Measurements from ENCODE around the gene SMG5. TPM values are rescaled to one million over a fixed set of nuclear protein-coding genes. Genes with fewer than 3 reads are reported as not detected.
"Not testable (repeated sequence)": the region's sequence is repeated elsewhere in the genome, so short reads cannot be mapped to it uniquely, and the experiment has no call there.

Gene SMG5
- total RNA-seq, 1 donor from 2014 or later: 91.6 TPM

DNA sequence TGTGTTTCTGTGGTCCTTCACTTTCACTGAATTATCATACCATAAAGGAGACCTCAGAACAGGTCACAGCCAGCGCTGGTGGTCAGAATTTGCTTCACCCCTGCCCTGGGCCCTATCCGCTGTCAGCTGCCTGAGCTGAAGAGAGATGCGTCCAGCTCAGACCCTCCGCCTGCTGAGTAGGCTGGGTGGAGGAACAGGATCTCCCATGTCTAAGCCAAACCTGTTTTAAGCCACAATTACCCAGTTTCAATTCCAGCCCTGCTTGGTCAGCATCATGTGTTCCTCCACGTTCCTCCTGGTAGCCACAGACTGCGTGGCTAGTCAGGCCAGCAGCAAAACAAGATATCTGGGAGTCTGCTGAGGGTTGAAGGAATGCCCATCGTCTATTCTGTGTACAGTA is 54.1 kb downstream of the SMG5 start:
- no peak for ATAC-seq
- DNase-seq (ENCODE audit: missing footprints): no peak
- intact Hi-C loops (cut with DNase I): no loop called here

DNA sequence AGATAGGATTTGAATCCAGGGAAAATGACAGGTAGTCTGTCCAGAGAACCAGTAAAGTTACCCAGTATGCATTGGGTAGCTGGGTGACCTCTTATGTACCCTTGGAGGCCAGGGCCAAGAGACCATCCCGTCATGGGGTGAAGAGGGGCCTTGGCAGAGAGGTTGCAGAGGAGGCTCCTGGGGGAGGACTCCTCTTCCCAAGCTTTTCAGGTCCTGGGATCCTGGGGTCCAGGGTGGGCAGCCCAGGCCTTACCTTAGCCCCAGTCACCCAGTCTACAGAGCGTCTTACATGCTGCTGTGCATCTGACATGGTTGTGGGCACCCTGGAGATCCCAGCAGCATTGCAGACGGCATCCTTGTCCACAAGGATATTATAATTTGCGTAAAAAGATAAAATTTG is 55.8 kb downstream of the SMG5 start:
- no peak for DNase-seq (ENCODE audit: missing footprints)
- intact Hi-C loops (cut with DNase I): no loop called here
- ATAC-seq: no peak

DNA sequence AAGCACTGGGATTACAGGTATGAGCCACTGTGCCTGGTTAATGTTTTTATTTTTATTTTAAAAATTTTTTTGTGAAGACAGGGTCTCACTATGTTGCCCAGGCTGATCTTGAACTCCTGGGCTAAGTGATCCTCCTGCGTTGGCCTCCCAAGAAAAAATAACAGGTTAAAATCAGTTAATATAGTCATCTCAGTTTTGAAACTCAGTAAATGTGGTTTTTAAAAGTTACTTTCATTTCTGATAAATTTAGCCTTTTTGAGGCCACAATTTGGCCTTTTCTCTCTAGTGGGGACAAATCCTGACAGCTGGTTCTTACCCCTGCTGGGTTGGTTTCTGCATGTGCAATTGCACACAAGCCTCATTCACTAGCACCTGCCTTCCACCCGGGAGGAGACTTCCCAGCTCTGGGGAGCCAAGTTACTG is 56.5 kb downstream of the SMG5 start:
- no peak for DNase-seq (ENCODE audit: missing footprints)
- intact Hi-C loops (cut with DNase I): no loop called here

DNA sequence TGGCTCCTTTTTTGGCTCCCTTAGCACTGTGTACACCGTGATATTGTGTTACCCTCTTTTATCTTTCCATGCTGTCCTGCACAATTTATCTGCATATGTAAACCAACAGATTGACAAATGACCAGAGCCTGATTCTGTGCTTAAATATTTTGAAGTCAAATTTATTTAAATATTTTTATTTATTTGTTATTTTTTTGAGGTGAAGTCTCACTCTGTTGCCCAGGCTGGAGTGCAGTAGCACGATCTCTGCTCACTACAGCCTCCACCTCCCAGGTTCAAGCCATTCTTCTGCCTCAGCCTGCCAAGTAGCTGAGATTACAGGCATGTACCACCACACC is 57.0 kb downstream of the SMG5 start:
- DNase-seq (ENCODE audit: missing footprints) (no peak), ATAC-seq (no peak)
- intact Hi-C loops (cut with DNase I): loop anchor here (1.0 kb wide), 2 partner anchors 79 to 135 kb away; no protein-coding TSS in a partner anchor

More for the DNA sequence above, 56.5 kb downstream of the SMG5 start:
- ATAC-seq: no peak

DNA sequence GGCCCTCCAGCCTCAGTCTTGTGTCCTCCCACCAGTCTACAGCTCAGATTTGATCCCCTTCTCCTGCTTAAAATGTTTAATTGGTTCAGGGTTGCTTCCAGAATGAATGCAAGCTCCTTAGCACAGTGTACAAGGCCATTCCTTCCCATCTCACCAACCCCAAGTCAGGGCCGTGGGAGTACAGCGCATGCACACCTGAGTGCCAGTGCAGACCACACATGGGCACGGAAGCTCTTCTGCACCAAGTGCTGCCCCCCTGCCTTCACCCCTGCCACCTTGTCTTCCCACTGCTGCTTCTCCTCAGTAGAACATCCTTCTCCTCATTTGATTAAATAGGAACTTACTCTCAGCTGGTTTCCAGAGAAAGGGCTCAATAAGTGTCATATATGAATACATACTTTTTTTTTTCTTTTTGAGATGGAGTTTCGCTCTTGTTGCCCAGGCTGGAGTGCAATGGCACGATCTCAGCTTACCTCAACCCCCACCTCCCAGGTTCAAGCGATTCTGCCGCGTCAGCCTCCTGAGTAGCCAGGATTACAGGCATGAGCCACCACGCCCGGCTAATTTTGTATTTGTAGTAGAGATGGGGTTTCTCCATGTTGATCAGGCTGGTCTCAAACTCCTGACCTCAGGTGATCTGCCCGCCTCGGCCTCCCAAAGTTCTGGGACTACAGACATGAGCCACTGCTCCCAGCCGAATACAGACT is 60.5 kb downstream of the SMG5 start:
- intact Hi-C loops (cut with DNase I): no loop called here
- DNase-seq (ENCODE audit: missing footprints): no peak
- no peak for ATAC-seq

DNA sequence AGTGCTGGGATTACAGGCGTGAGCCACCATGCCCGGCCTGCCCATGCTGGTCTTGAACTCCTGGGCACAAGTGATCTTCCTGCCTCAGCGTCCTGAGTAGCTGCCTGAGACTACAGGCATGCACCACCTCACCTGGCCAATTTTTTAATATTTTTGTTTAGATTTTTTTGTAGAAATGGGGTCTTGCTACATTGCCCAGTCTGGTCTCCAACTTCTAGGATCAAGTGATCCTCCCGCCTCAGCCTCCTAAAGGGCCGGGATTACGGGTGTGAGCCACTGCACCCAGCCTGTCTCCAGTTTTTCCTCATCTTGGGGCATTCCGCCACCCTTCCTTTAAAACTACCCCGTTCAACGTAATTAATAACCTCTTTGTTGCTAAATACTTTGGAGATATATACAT is 62.4 kb downstream of the SMG5 start:
- no peak for DNase-seq (ENCODE audit: missing footprints)
- ATAC-seq: no peak
- intact Hi-C loops (cut with DNase I): no loop called here

DNA sequence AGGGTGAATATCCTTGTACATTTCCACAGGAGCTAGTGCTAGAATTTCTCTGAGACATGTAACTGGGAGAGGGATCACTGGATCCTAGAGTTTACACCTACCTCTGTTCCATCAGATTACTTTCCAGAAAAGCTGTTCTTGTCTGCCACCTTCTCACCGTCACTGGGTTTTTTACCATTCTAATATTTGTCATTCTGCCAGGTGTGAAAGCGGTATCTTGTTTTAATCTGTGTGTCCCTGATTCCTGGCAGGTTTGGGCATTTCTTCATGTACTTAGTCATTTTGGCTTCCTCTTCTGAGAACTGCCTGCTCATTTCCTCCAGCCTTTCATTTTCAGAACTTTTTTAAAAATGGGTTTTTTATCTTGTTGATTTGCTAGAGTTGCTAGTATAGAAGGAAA is 64.8 kb downstream of the SMG5 start:
- intact Hi-C loops (cut with DNase I): no loop called here
- DNase-seq (ENCODE audit: missing footprints): no peak
- ATAC-seq: no peak

DNA sequence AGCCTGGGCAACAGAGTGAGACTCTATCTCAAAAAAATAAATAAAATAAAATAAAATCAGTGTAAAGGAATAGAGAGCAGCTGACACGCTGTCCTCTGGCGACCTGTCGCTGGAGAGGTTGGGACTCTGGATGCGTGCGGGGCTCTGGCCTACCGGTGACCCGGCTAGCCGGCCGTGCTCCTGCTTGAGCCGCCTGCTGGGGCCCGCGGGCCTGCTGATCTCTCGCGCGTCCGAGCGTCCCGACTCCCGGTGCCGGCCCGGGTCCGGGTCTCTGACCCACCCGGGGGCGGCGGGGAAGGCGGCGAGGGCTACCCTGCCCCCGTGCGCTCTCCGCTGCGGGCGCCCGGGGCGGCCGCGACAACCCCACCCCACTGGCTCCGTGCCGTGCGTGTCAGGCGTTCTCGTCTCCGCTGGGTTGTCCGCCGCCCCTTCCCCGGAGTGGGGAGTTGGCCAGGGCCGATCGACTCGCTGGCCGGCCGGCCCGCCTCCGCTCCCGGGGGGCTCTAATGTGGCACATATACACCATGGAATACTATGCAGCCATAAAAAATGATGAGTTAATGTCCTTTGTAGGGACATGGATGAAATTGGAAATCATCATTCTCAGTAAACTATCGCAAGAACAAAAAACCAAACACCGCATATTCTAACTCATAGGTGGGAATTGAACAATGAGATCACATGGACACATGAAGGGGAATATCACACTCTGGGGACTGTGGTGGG is 66.1 kb downstream of the SMG5 start:
- intact Hi-C loops (cut with DNase I); DNase-seq (ENCODE audit: missing footprints); ATAC-seq: not testable (repeated sequence)

DNA sequence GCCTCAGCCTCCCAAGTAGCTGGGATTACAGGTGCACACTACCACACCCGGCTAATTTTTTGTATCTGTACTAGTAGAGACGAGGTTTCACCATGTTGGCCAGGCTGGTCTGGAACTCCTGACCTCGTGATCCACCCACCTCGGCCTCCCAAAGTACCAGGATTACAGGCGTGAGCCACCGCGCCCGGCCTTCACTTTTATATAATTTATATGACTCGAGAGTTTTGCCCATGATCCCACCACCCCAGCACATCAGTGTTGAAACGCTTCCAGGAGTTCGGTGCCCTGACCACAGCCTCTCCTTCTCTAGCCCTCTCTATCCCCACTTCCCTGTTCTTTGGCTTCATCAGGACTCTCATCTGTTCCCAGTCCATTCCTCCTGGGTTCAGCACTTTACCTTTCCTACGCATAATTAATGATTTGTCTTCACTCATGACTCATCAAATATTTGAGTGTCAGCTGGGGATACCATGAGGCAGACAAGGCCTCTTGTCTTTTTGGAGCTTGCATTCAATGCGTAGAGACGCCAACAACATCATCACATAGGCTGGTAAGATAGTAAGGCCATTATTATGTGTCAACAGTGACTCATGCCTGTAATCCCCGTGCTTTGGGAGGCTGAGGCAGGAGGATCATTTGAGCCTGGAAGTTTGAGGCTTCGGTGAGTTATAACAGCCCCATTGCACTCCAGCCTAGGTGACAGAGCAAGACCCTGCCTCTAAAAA is 68.4 kb downstream of the SMG5 start:
- no peak for DNase-seq (ENCODE audit: missing footprints)
- no peak for ATAC-seq
- intact Hi-C loops (cut with DNase I): loop anchor here (5.0 kb wide), 1 partner anchor 52 kb away; no protein-coding TSS in a partner anchor

DNA sequence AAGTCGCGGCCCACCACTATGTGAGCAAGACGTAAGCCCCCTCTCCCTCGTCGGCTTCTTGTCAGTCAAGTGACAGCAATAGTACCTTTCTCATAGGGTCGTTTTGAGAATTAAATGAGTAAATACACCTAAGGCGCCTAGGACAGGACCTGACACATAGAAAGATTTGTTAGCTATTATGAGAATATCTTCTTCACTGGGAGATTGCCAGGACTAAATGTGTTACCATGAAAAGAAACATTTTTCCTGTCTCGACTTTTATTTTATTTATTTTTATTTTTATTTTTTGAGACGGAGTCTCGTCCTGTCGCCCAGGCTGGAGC is 69.0 kb downstream of the SMG5 start:
- intact Hi-C loops (cut with DNase I): loop anchor here (5.0 kb wide), 1 partner anchor 51 kb away; no protein-coding TSS in a partner anchor
- DNase-seq (ENCODE audit: missing footprints) (no peak), ATAC-seq (no peak)

DNA sequence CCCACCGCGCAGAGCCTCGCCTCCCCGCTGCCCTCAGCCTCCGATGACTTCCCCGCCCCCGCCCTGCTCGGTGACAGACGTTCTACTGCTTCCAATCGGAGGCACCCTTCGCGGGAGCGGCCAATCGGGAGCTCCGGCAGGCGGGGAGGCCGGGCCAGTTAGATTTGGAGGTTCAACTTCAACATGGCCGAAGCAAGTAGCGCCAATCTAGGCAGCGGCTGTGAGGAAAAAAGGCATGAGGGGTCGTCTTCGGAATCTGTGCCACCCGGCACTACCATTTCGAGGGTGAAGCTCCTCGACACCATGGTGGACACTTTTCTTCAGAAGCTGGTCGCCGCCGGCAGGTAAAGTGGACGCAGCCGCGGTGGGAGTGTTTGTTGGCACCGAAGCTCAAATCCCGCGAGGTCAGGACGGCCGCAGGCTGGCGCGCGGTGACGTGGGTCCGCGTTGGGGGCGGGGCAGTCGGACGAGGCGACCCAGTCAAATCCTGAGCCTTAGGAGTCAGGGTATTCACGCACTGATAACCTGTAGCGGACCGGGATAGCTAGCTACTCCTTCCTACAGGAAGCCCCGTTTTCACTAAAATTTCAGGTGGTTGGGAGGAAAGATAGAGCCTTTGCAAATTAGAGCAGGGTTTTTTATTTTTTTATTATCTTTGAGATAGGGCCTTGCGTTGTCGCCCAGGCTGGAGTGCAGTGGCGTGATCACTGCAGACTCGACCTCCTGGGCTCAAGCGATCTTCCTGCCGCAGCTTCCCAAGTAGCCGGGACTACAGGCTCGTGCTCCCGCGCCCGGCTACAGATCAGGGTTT is 69.6 kb downstream of the SMG5 start, which contains the start of gene PMF1:
Gene PMF1 (plus strand): TSS at position 175 of the 811 bp plus-strand sequence. CDS start 9 bp downstream, at position 184.
- ATAC-seq (peak; percentile 97), DNase-seq (ENCODE audit: missing footprints) (peak; percentile 98)
- intact Hi-C loops (cut with DNase I): loop anchor here (5.0 kb wide), 1 partner anchor 51 kb away; no protein-coding TSS in a partner anchor

DNA sequence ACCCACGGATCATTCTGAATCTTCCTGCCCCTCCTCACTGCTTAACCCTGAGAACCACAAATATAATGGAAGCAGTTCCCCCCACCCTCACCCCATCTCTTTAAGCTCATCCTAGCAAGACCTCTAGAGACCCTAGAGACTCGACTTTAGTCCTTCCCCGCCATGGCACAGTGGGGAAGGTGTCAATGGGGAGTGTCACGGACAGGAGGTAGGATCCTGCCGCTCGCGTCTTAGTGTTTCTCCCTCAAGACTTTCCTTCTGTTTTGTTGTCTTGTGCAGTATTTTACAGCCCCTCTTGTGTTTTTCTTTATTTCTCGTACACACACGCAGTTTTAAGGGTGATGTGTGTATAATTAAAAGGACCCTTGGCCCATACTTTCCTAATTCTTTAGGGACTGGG is 70.5 kb downstream of the SMG5 start:
- no peak for ATAC-seq
- no peak for DNase-seq (ENCODE audit: missing footprints)
- intact Hi-C loops (cut with DNase I): loop anchor here (5.0 kb wide), 1 partner anchor 50 kb away; no protein-coding TSS in a partner anchor

DNA sequence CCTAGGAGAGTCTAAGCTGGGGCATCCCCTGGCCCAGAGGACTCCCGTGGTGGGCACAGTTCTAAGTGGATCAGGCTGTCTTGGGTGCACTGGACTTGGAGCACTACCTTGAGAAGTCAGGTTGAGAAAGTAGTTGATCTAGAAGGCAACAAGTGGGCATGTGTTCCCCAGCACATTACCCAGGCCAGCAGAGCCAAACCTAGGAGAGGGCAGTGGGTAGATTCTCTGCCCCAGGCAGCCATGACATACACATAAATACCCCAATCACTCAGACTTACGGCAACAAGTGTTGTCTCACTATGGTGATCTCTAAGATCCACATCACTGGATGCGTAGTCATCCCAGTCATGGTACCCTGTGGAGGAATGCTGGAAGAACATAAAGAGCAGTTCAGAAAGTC is 71.4 kb downstream of the SMG5 start:
- intact Hi-C loops (cut with DNase I): loop anchor here (5.0 kb wide), 1 partner anchor 49 kb away; no protein-coding TSS in a partner anchor
- ATAC-seq (no peak), DNase-seq (ENCODE audit: missing footprints) (no peak)

DNA sequence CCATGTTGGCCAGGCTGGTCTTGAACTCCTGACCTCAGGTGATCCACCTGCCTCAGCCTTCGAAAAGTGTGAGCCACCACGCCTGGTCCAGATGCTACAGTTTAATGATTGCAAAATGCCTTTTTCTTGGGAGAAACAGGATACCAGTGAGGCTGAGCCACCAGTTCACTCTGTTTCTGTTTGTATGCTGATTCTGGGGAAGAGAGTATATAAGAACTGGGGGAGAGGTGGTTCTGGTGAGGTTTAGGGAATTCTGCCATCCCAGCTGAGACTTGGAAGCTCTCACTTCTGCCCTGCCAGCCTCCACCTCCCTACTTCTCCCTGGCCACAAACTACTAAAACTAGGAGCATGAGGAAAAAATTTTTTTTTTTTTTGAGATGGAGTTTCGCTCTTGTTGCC is 77.9 kb downstream of the SMG5 start:
- intact Hi-C loops (cut with DNase I): no loop called here
- DNase-seq (ENCODE audit: missing footprints) (no peak), ATAC-seq (no peak)

DNA sequence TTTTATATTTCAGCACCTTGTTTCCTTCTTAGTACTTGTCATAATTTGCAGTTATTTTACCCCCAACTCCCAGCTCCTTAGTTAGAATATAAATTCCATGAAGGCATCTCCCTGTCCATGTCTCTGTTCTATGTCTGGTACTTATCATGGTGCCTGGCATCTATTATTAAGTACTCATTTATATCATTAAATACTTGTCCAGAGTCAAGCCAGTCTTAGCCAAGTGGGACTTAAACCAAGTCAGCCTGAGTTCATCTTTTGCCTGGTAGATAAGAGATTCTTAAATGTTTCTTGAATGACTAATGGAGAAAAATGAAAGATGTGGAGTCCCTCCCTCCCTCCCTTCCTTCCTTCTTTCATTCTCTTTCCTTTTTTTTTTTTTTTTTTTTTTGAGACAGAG is 79.3 kb downstream of the SMG5 start:
- intact Hi-C loops (cut with DNase I): no loop called here
- ATAC-seq (peak; percentile 51), DNase-seq (ENCODE audit: missing footprints) (no peak)

DNA sequence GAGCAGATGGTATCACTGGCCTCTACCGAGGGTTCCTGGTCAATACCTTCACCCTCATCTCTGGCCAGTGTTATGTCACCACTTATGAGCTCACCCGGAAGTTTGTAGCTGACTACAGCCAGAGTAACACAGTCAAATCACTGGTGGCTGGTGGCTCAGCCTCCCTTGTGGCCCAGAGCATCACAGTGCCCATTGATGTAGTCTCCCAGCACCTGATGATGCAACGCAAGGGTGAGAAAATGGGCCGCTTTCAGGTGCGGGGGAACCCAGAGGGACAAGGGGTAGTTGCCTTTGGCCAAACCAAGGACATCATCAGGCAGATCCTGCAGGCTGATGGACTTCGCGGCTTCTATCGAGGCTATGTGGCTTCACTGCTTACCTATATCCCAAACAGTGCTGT is 82.6 kb downstream of the SMG5 start:
- DNase-seq (ENCODE audit: missing footprints): no peak
- ATAC-seq: no peak
- intact Hi-C loops (cut with DNase I): no loop called here

All from Right ventricle myocardium inferior (tissue), 1 donor.